Glutamatergic neuron (in vitro differentiated cells): Measurements from ENCODE around the gene DLAT. TPM values are rescaled to one million over a fixed set of nuclear protein-coding genes. Genes with fewer than 3 reads are reported as not detected.
"Not testable (repeated sequence)": the region's sequence is repeated elsewhere in the genome, so short reads cannot be mapped to it uniquely, and the experiment has no call there.

Experiments used
- DNase-seq: peaks from one replicate; pipeline ENCODE4 v3.0.0; 2022
- H3K27ac Mint-ChIP-seq: one replicate; pipeline ENCODE4 v1.8.0; 2020; ENCODE audit warnings: mild to moderate bottlenecking, mixed read lengths, inconsistent platforms; ENCODE audit not compliant: unreplicated experiment
- H3K27me3 Mint-ChIP-seq: one replicate; pipeline ENCODE4 v1.8.0; 2020; ENCODE audit warnings: mild to moderate bottlenecking, moderate library complexity, mixed read lengths, inconsistent platforms; ENCODE audit not compliant: unreplicated experiment
- H3K36me3 Mint-ChIP-seq: one replicate; pipeline ENCODE4 v1.8.0; 2020; ENCODE audit warnings: mild to moderate bottlenecking, mixed read lengths, inconsistent platforms; ENCODE audit not compliant: unreplicated experiment
- H3K4me1 Mint-ChIP-seq: one replicate; pipeline ENCODE4 v1.8.0; 2020; ENCODE audit warnings: mild to moderate bottlenecking, low read depth, mixed read lengths, inconsistent platforms; ENCODE audit not compliant: unreplicated experiment
- H3K4me3 Mint-ChIP-seq: one replicate; pipeline ENCODE4 v1.8.0; 2020; ENCODE audit warnings: mild to moderate bottlenecking, mixed read lengths, inconsistent platforms; ENCODE audit not compliant: unreplicated experiment
- H3K9me3 Mint-ChIP-seq: one replicate; pipeline ENCODE4 v1.8.0; 2020; ENCODE audit warnings: mild to moderate bottlenecking, moderate library complexity, mixed read lengths, inconsistent platforms; ENCODE audit not compliant: unreplicated experiment
- total RNA-seq: library from RNA; stranded (reverse); fragmentation: NEBNext Ultra II Directional; extraction: Animal tissue kit (Norgen Biotek cat#: 25700); gene quantifications from one replicate; pipeline ENCODE4 v1.2.1, GENCODE V29; 2021; ENCODE audit not compliant: unreplicated experiment
- TF ChIP-seq, protein P1 (sequence below): fragments of 200-600 bp; sonication (generic); IDR thresholded peaks from one replicate; pipeline ENCODE4 v1.5.0; 2021; ENCODE audit not compliant: partially characterized antibody, unreplicated experiment

The DLAT gene
- total RNA-seq, 1 donor from 2014 or later = 55.0 TPM

DNA sequence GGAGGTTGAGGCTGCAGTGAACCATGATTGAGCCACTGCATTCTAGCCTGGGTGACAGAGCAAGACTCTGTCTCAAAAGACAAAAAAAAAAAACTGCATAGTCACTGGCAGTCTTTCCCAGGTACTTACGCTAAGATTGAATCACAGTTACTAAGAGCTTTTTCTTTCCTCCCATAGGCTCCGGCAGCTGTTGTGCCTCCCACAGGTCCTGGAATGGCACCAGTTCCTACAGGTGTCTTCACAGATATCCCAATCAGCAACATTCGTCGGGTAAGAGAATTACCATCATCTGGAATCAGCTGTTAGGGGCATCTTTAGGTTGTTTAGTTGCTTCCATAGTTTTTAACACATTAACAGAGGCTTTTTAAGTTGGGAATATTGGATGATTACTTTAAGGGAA is 19.8 kb downstream of the DLAT start:
- H3K9me3 Mint-ChIP-seq = peaks cover 3% of the 10 kb centered on the region
- H3K36me3 Mint-ChIP-seq = peaks cover 11% of the 10 kb centered on the region
- no peak overlapping the region for H3K27ac Mint-ChIP-seq
- no peaks in the 10 kb centered on the region for H3K4me1 Mint-ChIP-seq
- H3K4me3 Mint-ChIP-seq = no peak overlapping the region
- DNase-seq = no peak
- no peaks in the 10 kb centered on the region for H3K27me3 Mint-ChIP-seq
- TF ChIP-seq, protein P1, sequence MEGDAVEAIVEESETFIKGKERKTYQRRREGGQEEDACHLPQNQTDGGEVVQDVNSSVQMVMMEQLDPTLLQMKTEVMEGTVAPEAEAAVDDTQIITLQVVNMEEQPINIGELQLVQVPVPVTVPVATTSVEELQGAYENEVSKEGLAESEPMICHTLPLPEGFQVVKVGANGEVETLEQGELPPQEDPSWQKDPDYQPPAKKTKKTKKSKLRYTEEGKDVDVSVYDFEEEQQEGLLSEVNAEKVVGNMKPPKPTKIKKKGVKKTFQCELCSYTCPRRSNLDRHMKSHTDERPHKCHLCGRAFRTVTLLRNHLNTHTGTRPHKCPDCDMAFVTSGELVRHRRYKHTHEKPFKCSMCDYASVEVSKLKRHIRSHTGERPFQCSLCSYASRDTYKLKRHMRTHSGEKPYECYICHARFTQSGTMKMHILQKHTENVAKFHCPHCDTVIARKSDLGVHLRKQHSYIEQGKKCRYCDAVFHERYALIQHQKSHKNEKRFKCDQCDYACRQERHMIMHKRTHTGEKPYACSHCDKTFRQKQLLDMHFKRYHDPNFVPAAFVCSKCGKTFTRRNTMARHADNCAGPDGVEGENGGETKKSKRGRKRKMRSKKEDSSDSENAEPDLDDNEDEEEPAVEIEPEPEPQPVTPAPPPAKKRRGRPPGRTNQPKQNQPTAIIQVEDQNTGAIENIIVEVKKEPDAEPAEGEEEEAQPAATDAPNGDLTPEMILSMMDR = no peak

GRCh38 chr11:112046647-112047046 is 21.4 kb downstream of the DLAT start:
- peaks cover 11% of the 10 kb centered on the region for H3K36me3 Mint-ChIP-seq
- not testable (repeated sequence) for H3K9me3 Mint-ChIP-seq

DNA sequence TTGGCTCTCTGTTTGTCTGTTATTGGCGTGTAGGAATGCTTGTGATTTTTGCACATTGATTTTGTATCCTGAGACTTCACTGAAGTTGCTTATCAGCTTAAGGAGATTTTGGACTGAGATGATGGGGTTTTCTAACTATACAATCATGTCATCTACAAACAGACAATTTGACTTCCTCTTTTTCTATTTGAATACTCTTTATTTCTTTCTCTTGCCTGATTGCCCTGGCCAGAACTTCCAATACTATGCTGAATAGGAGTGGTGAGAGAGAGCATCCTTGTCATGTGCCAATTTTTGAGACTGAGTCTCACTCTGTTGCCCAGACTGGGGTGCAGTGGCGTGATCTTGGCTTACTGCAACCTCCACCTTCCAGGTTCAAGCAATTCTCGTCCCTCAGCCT is 23.0 kb downstream of the DLAT start:
- H3K27me3 Mint-ChIP-seq, H3K27ac Mint-ChIP-seq, H3K4me1 Mint-ChIP-seq, H3K4me3 Mint-ChIP-seq, DNase-seq, H3K9me3 Mint-ChIP-seq: not testable (repeated sequence)
- peaks cover 11% of the 10 kb centered on the region for H3K36me3 Mint-ChIP-seq

More at GRCh38 chr11:112046647-112047046, 21.4 kb downstream of the DLAT start:
- H3K4me3 Mint-ChIP-seq, H3K27me3 Mint-ChIP-seq, DNase-seq, H3K27ac Mint-ChIP-seq, H3K4me1 Mint-ChIP-seq: not testable (repeated sequence)

GRCh38 chr11:112049777-112050176 is 24.6 kb downstream of the DLAT start:
- no peaks in the 10 kb centered on the region for H3K4me1 Mint-ChIP-seq
- H3K27ac Mint-ChIP-seq = no peak overlapping the region
- no peak overlapping the region for H3K4me3 Mint-ChIP-seq
- H3K9me3 Mint-ChIP-seq = peaks cover 3% of the 10 kb centered on the region
- DNase-seq = no peak
- peaks cover 11% of the 10 kb centered on the region for H3K36me3 Mint-ChIP-seq
- TF ChIP-seq, protein P1 = no peak
- H3K27me3 Mint-ChIP-seq = no peaks in the 10 kb centered on the region

DNA sequence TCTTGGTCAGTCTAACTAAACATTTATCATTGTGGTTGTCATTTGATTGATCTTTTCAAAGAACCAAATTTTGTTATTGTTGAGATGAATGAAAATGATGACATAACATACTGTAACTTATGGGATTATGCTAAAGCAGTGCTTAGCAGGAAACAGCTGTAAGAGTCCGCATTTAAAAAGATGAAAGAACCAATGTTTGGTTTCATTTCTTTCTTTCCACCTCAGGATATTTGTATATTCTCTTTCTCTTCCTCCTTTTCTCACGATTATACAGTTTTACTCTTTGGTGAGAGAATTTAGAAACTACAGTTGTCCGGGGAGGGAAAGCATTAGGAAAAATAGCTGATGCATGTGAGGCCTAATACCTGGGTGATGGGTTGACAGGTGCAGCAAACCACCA is 25.5 kb downstream of the DLAT start:
- H3K27me3 Mint-ChIP-seq = peaks cover 2% of the 10 kb centered on the region
- H3K27ac Mint-ChIP-seq = no peak overlapping the region
- H3K4me3 Mint-ChIP-seq = no peak overlapping the region
- peaks cover 3% of the 10 kb centered on the region for H3K9me3 Mint-ChIP-seq
- H3K4me1 Mint-ChIP-seq = no peaks in the 10 kb centered on the region
- no peak for DNase-seq
- peaks cover 15% of the 10 kb centered on the region for H3K36me3 Mint-ChIP-seq
- TF ChIP-seq, protein P1 = no peak

GRCh38 chr11:112051768-112052167 is 26.6 kb downstream of the DLAT start:
- peaks cover 2% of the 10 kb centered on the region for H3K9me3 Mint-ChIP-seq
- H3K4me3 Mint-ChIP-seq = no peak overlapping the region
- no peak for DNase-seq
- no peak overlapping the region for H3K27ac Mint-ChIP-seq
- peaks cover 2% of the 10 kb centered on the region for H3K27me3 Mint-ChIP-seq
- H3K4me1 Mint-ChIP-seq = no peaks in the 10 kb centered on the region
- TF ChIP-seq, protein P1 = no peak
- peaks cover 12% of the 10 kb centered on the region for H3K36me3 Mint-ChIP-seq
